ENCODE measurements around the gene PHACTR1. TPM values are rescaled to one million over a fixed set of nuclear protein-coding genes. Genes with fewer than 3 reads are reported as not detected.

The PHACTR1 gene
- total and polyA plus RNA-seq, 9 of the 15 experiments (the other 6 are each of a cell fraction or from before 2014, with no cell fraction given) = 11.5 to 32.6 (median 22.0) TPM

DNA sequence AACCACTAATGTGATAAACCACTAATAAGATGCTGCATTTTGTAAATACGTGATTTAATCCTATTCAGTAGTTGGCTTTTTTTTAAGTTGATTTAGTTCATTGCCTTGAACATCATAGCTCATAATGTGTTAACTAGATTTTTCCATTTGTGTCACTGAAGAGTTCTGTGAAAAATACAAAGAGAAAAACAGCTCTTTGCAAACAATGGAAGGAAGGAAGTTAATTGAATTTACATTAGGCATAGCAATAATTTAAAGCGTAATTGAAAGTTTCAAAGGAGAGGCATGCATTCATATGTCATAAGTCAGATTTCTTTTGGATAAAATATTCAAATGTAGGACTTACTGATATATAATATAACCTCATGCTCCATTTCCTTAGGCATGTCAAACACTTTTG is 509.5 kb downstream of the PHACTR1 start:
- intact Hi-C loops (cut with micrococcal nuclease) = no loop called here
- no peak for ATAC-seq
- 6% methylated on average over 2 of the region's 2 CpGs for WGBS (ENCODE audit: insufficient coverage, low coverage, missing lambda C conversion rate)

DNA sequence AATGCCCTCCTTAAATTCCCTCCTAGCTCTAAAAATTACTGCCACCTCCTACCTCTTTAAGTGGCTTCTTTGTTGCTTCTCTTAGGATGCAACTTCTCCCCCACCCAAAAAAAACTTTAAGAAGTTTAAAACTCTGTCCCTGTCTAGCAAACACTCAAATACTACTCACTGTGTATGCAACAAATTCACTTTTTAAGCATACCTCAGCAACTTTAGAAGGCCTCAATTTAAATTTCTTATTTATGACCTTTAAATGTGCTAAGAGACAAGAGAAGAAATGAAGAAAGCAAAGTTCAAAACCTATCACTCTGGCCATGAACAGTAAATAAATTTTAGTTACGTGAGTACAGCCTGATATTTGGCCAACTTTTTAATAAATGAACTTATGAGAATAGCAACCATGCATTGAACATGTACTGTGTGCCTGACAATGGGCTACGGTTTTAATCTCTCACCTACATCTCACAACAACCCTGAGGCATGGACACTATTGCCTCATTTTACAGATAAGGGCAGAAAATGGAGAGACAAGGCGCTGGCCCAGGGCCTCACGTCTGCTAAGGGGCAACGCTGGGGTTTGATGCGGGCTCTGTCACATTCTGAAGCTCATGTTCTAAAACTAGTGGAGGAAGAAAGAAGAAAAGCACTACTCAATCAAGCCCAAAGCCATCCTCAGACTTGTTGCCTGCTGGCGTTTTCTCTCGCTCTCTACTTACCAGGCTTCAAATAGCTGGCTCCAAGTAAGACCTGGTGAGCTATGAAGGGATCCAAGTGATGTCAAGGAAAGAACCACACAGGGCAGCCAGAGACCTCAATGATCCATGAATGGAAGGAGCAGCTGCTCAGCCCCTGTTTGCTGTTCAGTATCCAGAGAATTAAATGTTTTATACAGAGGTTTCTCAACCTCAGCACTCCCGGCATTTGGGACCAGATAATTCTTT is 512.0 kb downstream of the PHACTR1 start:
- TF ChIP-seq RB1 (IDR thresholded peaks at IDR 0.05; ENCODE audit: low read depth) = no peak
- TF ChIP-seq CEBPG (CRISPR knock-in tag; IDR thresholded peaks at IDR 0.05) = no peak
- TF ChIP-seq CEBPG (tag; conservative IDR thresholded peaks at IDR 0.05 in 1 of 2, IDR thresholded peaks at IDR 0.05 in 1 of 2) = peak in 1 of 2 experiments; percentile 21; a peak in 1 of 4 replicates
- TF ChIP-seq ZNF316 (IDR thresholded peaks at IDR 0.05) = peak; percentile 56; the same call in 1 of the 2 replicates
- TF ChIP-seq CEBPB (tag; IDR thresholded peaks at IDR 0.05) = peak; percentile 43; the same call in 1 of the 2 replicates
- TF ChIP-seq STAT5B (CRISPR knock-in tag; IDR thresholded peaks at IDR 0.05) = no peak
- TF ChIP-seq, protein P1, sequence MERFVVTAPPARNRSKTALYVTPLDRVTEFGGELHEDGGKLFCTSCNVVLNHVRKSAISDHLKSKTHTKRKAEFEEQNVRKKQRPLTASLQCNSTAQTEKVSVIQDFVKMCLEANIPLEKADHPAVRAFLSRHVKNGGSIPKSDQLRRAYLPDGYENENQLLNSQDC (CRISPR knock-in tag; IDR thresholded peaks at IDR 0.05) = no peak
- in situ Hi-C loops (cut with MboI) (no loop called here), intact Hi-C loops (cut with micrococcal nuclease) (loop anchor here (1.0 kb wide), 1 partner anchor 100 kb away; the partner anchor contains the start of gene TBC1D7)
- POLR2A ChIA-PET = no interaction called here
- Histone ChIP-seq H3K9me3 (replicated peaks; ENCODE audit: control insufficient read depth, insufficient read depth, low read depth, low read length) (no peaks in the 10 kb centered on the region), H3K27me3 (ENCODE audit: control insufficient read depth in 2 of 2, insufficient read depth in 2 of 2, low read length in 2 of 2) (peaks cover 11 to 42% of the 10 kb centered on the region in 2 experiments; a peak in 4 of 5 replicates), H3K4me3 (no peak overlapping the region), H3K27ac (ENCODE audit: extremely low read depth, low read depth, low read length) (no peak overlapping the region), H3K9me1 (ENCODE audit: control insufficient read depth, insufficient read depth, low read length) (no peaks in the 10 kb centered on the region), H3K79me2 (ENCODE audit: control insufficient read depth, insufficient read depth, low read length) (no peaks in the 10 kb centered on the region), H3K4me1 (replicated peaks in 1 of 2; ENCODE audit: control insufficient read depth in 2 of 2, insufficient read depth in 2 of 2, low read length in 2 of 2) (no peaks in the 10 kb centered on the region), H2AFZ (ENCODE audit: low read depth, low read length) (no peak overlapping the region), H3K36me3 (ENCODE audit: control insufficient read depth, insufficient read depth, low read length) (no peaks in the 10 kb centered on the region), H3K9ac (ENCODE audit: insufficient read depth in 1 of 2, low read depth in 2 of 2, low read length in 2 of 2) (no peak overlapping the region), H3K4me2 (ENCODE audit: insufficient read depth, low read length) (no peak overlapping the region), H4K20me1 (replicated peaks; ENCODE audit: control insufficient read depth, insufficient read depth, low read length) (no peaks in the 10 kb centered on the region)
- CTCF ChIA-PET (ENCODE audit: low intra/inter-chr PET ratio) = interaction anchor here (2.0 kb wide), 1 partner anchor 103 kb away, joined by 10 read pairs; no protein-coding TSS in a partner anchor
- no TSS peak for BruUV-seq (replicated peaks)
- ATAC-seq (peak; percentile 51), FAIRE-seq (peak; percentile 46), DNase-seq (ENCODE audit: extremely low read depth in 1 of 4, low spot score in 3 of 4) (no peak)
- 11% methylated on average over 9 of the region's 9 CpGs for WGBS (ENCODE audit: insufficient coverage, low coverage, missing lambda C conversion rate)

More for the DNA sequence above, 509.5 kb downstream of the PHACTR1 start:
- Histone ChIP-seq H3K9me3 (replicated peaks; ENCODE audit: control insufficient read depth, insufficient read depth, low read depth, low read length) (no peaks in the 10 kb centered on the region), H3K27me3 (ENCODE audit: control insufficient read depth in 2 of 2, insufficient read depth in 2 of 2, low read length in 2 of 2) (peaks cover 13 to 47% of the 10 kb centered on the region in 2 experiments), H3K79me2 (ENCODE audit: control insufficient read depth, insufficient read depth, low read length) (no peaks in the 10 kb centered on the region), H3K9ac (ENCODE audit: insufficient read depth in 1 of 2, low read depth in 2 of 2, low read length in 2 of 2) (no peak overlapping the region), H3K36me3 (ENCODE audit: control insufficient read depth, insufficient read depth, low read length) (no peaks in the 10 kb centered on the region), H3K27ac (ENCODE audit: extremely low read depth, low read depth, low read length) (no peak overlapping the region), H3K4me2 (ENCODE audit: insufficient read depth, low read length) (no peak overlapping the region), H3K4me3 (no peak overlapping the region), H3K9me1 (ENCODE audit: control insufficient read depth, insufficient read depth, low read length) (no peaks in the 10 kb centered on the region), H4K20me1 (replicated peaks; ENCODE audit: control insufficient read depth, insufficient read depth, low read length) (no peaks in the 10 kb centered on the region), H3K4me1 (replicated peaks in 1 of 2; ENCODE audit: control insufficient read depth in 2 of 2, insufficient read depth in 2 of 2, low read length in 2 of 2) (no peaks in the 10 kb centered on the region), H2AFZ (ENCODE audit: low read depth, low read length) (no peak overlapping the region)
- no peak for DNase-seq (ENCODE audit: extremely low read depth in 1 of 4, low spot score in 3 of 4)
- no peak for TF ChIP-seq SNRNP70 (optimal IDR thresholded peaks at IDR 0.05; ENCODE audit: low read depth, low read length)
- CTCF ChIA-PET (ENCODE audit: low intra/inter-chr PET ratio) = no interaction called here
- no TSS peak for BruUV-seq (replicated peaks)
- in situ Hi-C loops (cut with MboI) = no loop called here
- FAIRE-seq = no peak
- POLR2A ChIA-PET = interaction anchor here (0.6 kb wide), 1 partner anchor 198 kb away, joined by 5 read pairs; no protein-coding TSS in a partner anchor
